Keratinocyte (primary cell): Measurements from ENCODE around the gene ZNF668. TPM values are rescaled to one million over a fixed set of nuclear protein-coding genes. Genes with fewer than 3 reads are reported as not detected.

Source experiments
- DNase-seq: peaks from one replicate; pipeline ENCODE4 v3.0.0-alpha.2; 2011; ENCODE audit warnings: low read depth, missing footprints, low spot score
- FAIRE-seq: peaks from 2 replicates; lab custom pipeline; 2011; peaks lifted over from hg19 to GRCh38; lab: Jason Lieb, UNC
- H2AFZ ChIP-seq: 2 replicates; pipeline ENCODE4 v1.6.0; 2012; ENCODE audit warnings: low read length, control low read depth, inconsistent platforms; ENCODE audit not compliant: control insufficient read depth
- H3K27ac ChIP-seq: 2 replicates; pipeline ENCODE4 v1.5.1; 2011; ENCODE audit warnings: low read length; ENCODE audit not compliant: control insufficient read depth, insufficient read depth
- H3K27me3 ChIP-seq: 3 replicates; pipeline ENCODE4 v1.6.0; 2011; ENCODE audit warnings: low read length; ENCODE audit not compliant: control insufficient read depth, insufficient read depth; ENCODE audit errors: extremely low read depth
- H3K36me3 ChIP-seq, 2 experiments: 2 replicates in 1 of 2; 3 replicates in 1 of 2; pipeline ENCODE4 v1.5.1; 2011; ENCODE audit warnings: low read length in 2 of 2, mild to moderate bottlenecking in 1 of 2; ENCODE audit not compliant: control insufficient read depth in 2 of 2, insufficient read depth in 2 of 2; ENCODE audit errors: extremely low read depth in 1 of 2
- H3K4me1 ChIP-seq: 3 replicates; pipeline ENCODE4 v1.5.1; 2011; ENCODE audit warnings: low read length; ENCODE audit not compliant: control insufficient read depth, insufficient read depth; ENCODE audit errors: extremely low read depth
- H3K4me2 ChIP-seq: 3 replicates; pipeline ENCODE4 v1.6.0; 2011; ENCODE audit warnings: low read depth, low read length; ENCODE audit not compliant: control insufficient read depth, insufficient read depth; ENCODE audit errors: extremely low read depth
- H3K4me3 ChIP-seq, 3 experiments: fragments of 200-600 bp in 1 of 3; sonication (generic) in 1 of 3; 2 replicates in 2 of 3; 3 replicates in 1 of 3; pipeline ENCODE4 v1.5.1; 2011 to 2016; ENCODE audit warnings: low read length in 3 of 3, mild to moderate bottlenecking in 3 of 3, control low read depth in 2 of 3, inconsistent platforms in 1 of 3, low read depth in 1 of 3, mixed read lengths in 1 of 3, mixed run types in 1 of 3, moderate library complexity in 1 of 3; ENCODE audit not compliant: control insufficient read depth in 2 of 3, insufficient read depth in 2 of 3; ENCODE audit errors: extremely low read depth in 1 of 3
- H3K79me2 ChIP-seq: 2 replicates; pipeline ENCODE4 v1.6.0; 2012; ENCODE audit warnings: low read length; ENCODE audit not compliant: control insufficient read depth, insufficient read depth
- H3K9ac ChIP-seq: 3 replicates; pipeline ENCODE4 v1.6.0; 2011; ENCODE audit warnings: low read length; ENCODE audit not compliant: control insufficient read depth, insufficient read depth; ENCODE audit errors: extremely low read depth
- H3K9me1 ChIP-seq: 3 replicates; pipeline ENCODE4 v1.6.0; 2011; ENCODE audit warnings: low read length; ENCODE audit not compliant: control insufficient read depth, insufficient read depth; ENCODE audit errors: extremely low read depth
- H3K9me3 ChIP-seq: 2 replicates; pipeline ENCODE4 v1.5.1; 2012; ENCODE audit warnings: low read depth, low read length; ENCODE audit not compliant: control insufficient read depth
- H4K20me1 ChIP-seq: 3 replicates; pipeline ENCODE4 v1.6.0; 2011; ENCODE audit warnings: low read length; ENCODE audit not compliant: control insufficient read depth, insufficient read depth; ENCODE audit errors: extremely low read depth
- EZH2 ChIP-seq: IDR thresholded peaks from one replicate; pipeline ENCODE4 v1.6.1; 2012; ENCODE audit warnings: inconsistent platforms, mild to moderate bottlenecking, low read length, moderate library complexity
- dilution Hi-C: fragments of 300-500 bp; cut with MboI; formaldehyde crosslinking; loops from one replicate; pipeline ENCODE4 v1.7.0; 2020; ENCODE audit warnings: low sequenced_read_pairs; ENCODE audit not compliant: extremely low pct_ligation_motif_present
- polyA plus RNA-seq, 5 experiments: library from polyadenylated mRNA; depleted of rRNA in 3 of 5; stranded (reverse) in 3 of 5; stranded (forward) in 1 of 5; unstranded in 1 of 5; fragments of >200 nt; gene quantifications; 1 replicate in 1 of 5; 2 replicates in 3 of 5; 3 replicates in 1 of 5; pipeline versions ENCODE4 v1.2.1 to v1.2.3, GENCODE V29; 2011 to 2012; ENCODE audit warnings: missing spikeins in 2 of 5, low read depth in 1 of 5, low replicate concordance in 1 of 5
- TF ChIP-seq, protein P1 (sequence below), 3 experiments: IDR thresholded peaks in 1 of 3; conservative IDR thresholded peaks in 1 of 3; optimal IDR thresholded peaks in 1 of 3; 2 replicates in 2 of 3; 3 replicates in 1 of 3; pipeline versions ENCODE3 to v1.5.1; 2011; ENCODE audit warnings: low read length in 3 of 3, mild to moderate bottlenecking in 3 of 3, moderate library complexity in 2 of 3, control low read depth in 1 of 3, inconsistent platforms in 1 of 3; ENCODE audit not compliant: insufficient read depth in 2 of 3; ENCODE audit errors: extremely low read depth in 1 of 3

The ZNF668 gene
- polyA plus RNA-seq, 1 donor (not counting 4 experiments of a cell fraction or from before 2014, with no cell fraction given) = 5.5 TPM

DNA sequence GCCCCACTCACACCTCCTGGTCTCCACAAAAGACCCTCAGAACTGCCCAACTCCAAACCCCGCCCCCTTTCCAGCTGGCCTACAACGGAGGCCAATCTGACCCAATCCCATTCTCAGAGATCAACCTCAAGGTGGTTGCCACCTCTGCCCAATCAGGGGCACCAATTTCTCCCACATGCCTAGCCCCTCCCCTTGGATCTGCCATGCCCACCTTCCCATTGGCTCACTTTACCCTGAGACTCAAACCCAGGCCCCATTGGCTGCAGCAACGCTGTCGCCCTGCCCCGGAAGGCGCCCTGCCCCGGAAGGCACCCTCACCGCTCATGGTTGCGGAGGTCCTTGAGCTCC lies 10.6 kb downstream of the ZNF668 start:
- Histone ChIP-seq H3K27ac (no peak overlapping the region), H3K4me3 (no peak overlapping the region), H3K79me2 (peaks cover 55% of the 10 kb centered on the region), H2AFZ (no peak overlapping the region), H3K9ac (no peak overlapping the region), H3K9me3 (no peaks in the 10 kb centered on the region), H3K27me3 (no peaks in the 10 kb centered on the region), H3K4me2 (no peak overlapping the region), H3K36me3 (peaks cover 10 to 17% of the 10 kb centered on the region in 2 experiments), H4K20me1 (no peaks in the 10 kb centered on the region), H3K4me1 (peaks cover 13% of the 10 kb centered on the region), H3K9me1 (no peaks in the 10 kb centered on the region)
- DNase-seq (no peak), FAIRE-seq (no peak)
- dilution Hi-C loops = no loop called here
- TF ChIP-seq, protein P1, sequence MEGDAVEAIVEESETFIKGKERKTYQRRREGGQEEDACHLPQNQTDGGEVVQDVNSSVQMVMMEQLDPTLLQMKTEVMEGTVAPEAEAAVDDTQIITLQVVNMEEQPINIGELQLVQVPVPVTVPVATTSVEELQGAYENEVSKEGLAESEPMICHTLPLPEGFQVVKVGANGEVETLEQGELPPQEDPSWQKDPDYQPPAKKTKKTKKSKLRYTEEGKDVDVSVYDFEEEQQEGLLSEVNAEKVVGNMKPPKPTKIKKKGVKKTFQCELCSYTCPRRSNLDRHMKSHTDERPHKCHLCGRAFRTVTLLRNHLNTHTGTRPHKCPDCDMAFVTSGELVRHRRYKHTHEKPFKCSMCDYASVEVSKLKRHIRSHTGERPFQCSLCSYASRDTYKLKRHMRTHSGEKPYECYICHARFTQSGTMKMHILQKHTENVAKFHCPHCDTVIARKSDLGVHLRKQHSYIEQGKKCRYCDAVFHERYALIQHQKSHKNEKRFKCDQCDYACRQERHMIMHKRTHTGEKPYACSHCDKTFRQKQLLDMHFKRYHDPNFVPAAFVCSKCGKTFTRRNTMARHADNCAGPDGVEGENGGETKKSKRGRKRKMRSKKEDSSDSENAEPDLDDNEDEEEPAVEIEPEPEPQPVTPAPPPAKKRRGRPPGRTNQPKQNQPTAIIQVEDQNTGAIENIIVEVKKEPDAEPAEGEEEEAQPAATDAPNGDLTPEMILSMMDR (optimal IDR thresholded peaks at IDR 0.05 in 1 of 3, IDR thresholded peaks at IDR 0.05 in 1 of 3, conservative IDR thresholded peaks at IDR 0.05 in 1 of 3; ENCODE audit: extremely low read depth in 1 of 3, insufficient read depth in 2 of 3, low read length in 3 of 3) = no peak
- TF ChIP-seq EZH2 = no peak

DNA sequence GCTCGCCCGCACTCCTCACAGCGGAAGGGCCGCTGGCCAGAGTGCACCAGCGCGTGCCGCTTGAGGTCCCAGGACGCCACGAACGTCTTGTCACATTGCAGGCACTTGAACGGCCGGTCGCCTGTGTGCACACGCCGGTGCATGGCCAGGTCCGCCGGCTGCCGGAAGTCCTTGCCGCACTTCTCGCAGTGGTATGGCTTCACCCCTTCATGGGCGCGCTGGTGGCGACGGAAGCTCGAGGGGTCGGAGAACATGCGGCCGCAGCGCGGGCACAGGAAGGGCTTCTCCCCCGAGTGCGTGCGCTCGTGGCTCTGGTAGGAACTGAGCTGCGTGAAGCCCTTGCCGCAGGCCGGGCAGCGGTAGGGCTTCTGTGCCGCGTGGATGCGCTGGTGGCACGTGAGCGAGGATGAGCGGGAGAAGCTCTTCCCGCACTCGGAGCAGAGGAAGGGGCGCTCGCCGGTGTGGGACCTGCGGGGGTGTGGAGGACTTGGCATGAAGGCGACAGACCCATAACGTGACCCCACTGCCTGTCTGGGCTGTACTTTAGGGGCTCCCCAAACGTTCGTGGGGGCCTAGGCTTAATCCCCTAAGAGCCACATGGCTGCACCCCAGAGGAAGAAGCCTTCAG lies 12.1 kb downstream of the ZNF668 start:
- Histone ChIP-seq H4K20me1 (no peaks in the 10 kb centered on the region), H3K27me3 (no peaks in the 10 kb centered on the region), H2AFZ (no peak overlapping the region), H3K9me1 (no peaks in the 10 kb centered on the region), H3K4me2 (no peak overlapping the region), H3K27ac (no peak overlapping the region), H3K9me3 (no peaks in the 10 kb centered on the region), H3K36me3 (peaks cover 10 to 19% of the 10 kb centered on the region in 2 experiments), H3K79me2 (peaks cover 44% of the 10 kb centered on the region), H3K4me1 (peaks cover 13% of the 10 kb centered on the region), H3K4me3 (no peak overlapping the region), H3K9ac (no peak overlapping the region)
- FAIRE-seq (no peak), DNase-seq (no peak)
- dilution Hi-C loops = no loop called here
- TF ChIP-seq EZH2 = no peak
- TF ChIP-seq, protein P1 (optimal IDR thresholded peaks at IDR 0.05 in 1 of 3, IDR thresholded peaks at IDR 0.05 in 1 of 3, conservative IDR thresholded peaks at IDR 0.05 in 1 of 3; ENCODE audit: extremely low read depth in 1 of 3, insufficient read depth in 2 of 3, low read length in 3 of 3) = no peak
